ENCODE measurements around the gene KIF18B. TPM values are rescaled to one million over a fixed set of nuclear protein-coding genes. Genes with fewer than 3 reads are reported as not detected.

Gene KIF18B
- total RNA-seq, 2 donors from 2014 or later = 5.7 to 45.5 TPM

DNA sequence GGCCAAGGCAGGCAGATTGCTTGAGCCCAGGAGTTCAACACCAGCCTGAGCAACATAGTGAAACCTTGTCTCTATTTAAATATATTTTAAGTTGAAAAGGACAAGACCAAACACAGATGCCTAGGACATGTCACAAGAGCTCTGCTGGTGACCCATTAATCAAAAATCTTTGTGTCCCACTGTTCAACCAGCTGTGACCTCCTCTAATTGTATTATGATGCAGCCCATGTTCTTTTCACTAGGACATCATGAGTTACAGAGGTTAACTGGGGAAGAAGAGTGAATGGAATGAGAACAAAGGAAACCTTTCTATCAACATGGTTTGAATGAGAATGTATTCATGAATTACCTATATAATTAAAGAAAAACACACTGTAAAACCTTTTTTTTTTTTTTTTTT, 55.3 kb downstream of the KIF18B start:
- H3K9me3 ChIP-seq = no peaks in the 10 kb centered on the region
- no peaks in the 10 kb centered on the region for H3K27me3 ChIP-seq
- no peaks in the 10 kb centered on the region for H3K36me3 ChIP-seq
- TF ChIP-seq, protein P1, sequence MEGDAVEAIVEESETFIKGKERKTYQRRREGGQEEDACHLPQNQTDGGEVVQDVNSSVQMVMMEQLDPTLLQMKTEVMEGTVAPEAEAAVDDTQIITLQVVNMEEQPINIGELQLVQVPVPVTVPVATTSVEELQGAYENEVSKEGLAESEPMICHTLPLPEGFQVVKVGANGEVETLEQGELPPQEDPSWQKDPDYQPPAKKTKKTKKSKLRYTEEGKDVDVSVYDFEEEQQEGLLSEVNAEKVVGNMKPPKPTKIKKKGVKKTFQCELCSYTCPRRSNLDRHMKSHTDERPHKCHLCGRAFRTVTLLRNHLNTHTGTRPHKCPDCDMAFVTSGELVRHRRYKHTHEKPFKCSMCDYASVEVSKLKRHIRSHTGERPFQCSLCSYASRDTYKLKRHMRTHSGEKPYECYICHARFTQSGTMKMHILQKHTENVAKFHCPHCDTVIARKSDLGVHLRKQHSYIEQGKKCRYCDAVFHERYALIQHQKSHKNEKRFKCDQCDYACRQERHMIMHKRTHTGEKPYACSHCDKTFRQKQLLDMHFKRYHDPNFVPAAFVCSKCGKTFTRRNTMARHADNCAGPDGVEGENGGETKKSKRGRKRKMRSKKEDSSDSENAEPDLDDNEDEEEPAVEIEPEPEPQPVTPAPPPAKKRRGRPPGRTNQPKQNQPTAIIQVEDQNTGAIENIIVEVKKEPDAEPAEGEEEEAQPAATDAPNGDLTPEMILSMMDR (IDR thresholded peaks at IDR 0.05) = no peak
- H3K9ac ChIP-seq (ENCODE audit: low read depth in 2 of 2, low read length in 2 of 2) = no peak overlapping the region
- H3K27ac ChIP-seq = no peak overlapping the region
- intact Hi-C loops (cut with DNase I) = no loop called here
- H3K4me3 ChIP-seq = no peak overlapping the region
- no peaks in the 10 kb centered on the region for H3K4me1 ChIP-seq
- no peak for DNase-seq

DNA sequence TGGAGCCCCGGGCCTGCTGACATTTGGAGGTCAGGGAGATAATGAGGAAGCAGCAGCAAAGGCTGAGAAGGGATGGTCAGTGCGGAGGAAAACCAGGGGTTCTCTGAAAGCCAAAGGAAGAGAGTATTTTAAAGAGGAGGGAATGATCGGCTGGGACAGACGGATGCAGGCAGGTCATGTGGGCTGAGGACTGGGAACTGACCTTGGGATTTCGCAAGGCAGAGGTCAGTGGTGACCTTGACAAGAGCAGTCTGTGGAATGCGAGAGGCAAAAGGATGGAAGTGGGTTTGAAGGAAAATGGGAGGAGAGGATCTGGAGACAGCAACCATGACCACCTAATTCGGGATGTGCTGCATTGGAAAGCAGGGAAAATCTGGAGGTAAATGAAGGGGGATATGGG, 58.6 kb downstream of the KIF18B start:
- H3K27me3 ChIP-seq = no peaks in the 10 kb centered on the region
- no peaks in the 10 kb centered on the region for H3K4me1 ChIP-seq
- H3K4me3 ChIP-seq = no peak overlapping the region
- H3K9me3 ChIP-seq = no peaks in the 10 kb centered on the region
- peaks cover 12% of the 10 kb centered on the region for H3K36me3 ChIP-seq
- no peak overlapping the region for H3K27ac ChIP-seq
- TF ChIP-seq, protein P1 (IDR thresholded peaks at IDR 0.05) = no peak
- intact Hi-C loops (cut with DNase I) = no loop called here
- no peak for DNase-seq
- no peak overlapping the region for H3K9ac ChIP-seq (ENCODE audit: low read depth in 2 of 2, low read length in 2 of 2)

DNA sequence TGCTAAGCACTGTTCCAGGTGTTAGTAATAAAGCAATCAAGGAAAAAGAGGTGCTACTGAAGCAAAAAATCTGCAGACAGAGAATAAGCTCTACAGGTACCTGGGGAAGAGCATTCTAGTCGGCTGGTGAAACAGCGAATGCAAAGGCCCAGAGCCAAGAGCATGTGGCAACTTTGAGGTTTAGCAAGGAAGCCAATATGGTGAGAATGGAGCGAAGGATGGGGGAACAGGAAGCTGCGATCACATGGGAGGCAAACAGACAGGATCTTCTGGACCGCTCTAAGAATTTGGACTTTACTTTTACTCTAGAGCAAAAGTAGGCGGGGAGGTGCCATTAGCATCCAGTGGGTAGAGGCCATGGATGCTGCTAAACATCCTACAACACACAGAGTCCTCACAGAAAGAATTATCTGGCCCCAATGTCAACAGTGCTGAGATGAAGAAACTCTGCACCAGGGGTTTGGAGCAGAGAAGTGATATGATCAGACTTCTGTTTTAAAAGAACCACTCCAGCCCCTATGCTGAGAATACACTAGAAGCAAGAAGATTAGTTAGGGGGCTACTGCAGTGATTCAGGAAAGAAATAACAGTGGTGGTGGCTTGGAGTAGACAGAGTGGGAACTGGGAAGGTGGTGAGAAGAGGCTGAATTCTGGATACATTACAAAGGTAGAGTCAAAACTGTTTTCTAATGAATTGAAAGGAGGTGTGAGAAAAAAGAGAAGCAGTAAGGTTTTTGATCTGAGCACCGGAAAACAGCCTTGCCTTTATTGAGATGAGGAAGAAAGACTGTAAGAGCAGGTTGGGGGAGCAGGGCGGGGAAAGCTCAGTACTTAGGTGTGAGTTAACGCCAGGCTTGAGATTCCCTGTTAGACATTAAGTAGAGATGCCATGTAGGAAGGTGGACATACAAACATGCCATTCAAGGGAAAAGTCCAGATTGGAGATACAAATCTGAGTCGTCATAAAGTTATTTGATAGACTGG, 59.3 kb downstream of the KIF18B start:
- Histone ChIP-seq H3K27ac (no peak overlapping the region), H3K4me3 (no peak overlapping the region), H3K9me3 (no peaks in the 10 kb centered on the region), H3K36me3 (peaks cover 14% of the 10 kb centered on the region), H3K4me1 (no peaks in the 10 kb centered on the region), H3K9ac (ENCODE audit: low read depth in 2 of 2, low read length in 2 of 2) (no peak overlapping the region), H3K27me3 (no peaks in the 10 kb centered on the region)
- TF ChIP-seq, protein P1 (IDR thresholded peaks at IDR 0.05) = no peak
- intact Hi-C loops (cut with DNase I) = no loop called here
- no peak for DNase-seq

DNA sequence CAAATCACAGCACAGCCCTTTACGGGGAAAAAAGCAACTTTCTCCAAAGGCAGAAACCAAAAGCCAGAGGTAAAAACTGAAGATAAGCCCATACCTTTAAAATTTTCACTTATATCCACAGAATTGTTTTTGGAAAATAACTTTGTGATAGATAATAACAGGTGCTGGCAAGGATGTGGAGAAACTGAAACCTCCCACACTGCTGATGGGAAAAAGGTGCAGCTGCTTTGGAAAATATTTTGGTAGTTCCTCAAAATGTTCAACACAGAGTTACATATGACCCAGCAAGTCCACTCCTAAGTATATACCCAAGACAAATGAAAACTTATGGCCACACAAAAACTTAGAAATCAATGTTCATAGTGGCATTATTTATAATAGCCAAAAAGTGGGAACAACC, 60.6 kb downstream of the KIF18B start:
- H3K36me3 ChIP-seq = peaks cover 24% of the 10 kb centered on the region
- TF ChIP-seq, protein P1 (IDR thresholded peaks at IDR 0.05) = no peak
- DNase-seq = no peak

DNA sequence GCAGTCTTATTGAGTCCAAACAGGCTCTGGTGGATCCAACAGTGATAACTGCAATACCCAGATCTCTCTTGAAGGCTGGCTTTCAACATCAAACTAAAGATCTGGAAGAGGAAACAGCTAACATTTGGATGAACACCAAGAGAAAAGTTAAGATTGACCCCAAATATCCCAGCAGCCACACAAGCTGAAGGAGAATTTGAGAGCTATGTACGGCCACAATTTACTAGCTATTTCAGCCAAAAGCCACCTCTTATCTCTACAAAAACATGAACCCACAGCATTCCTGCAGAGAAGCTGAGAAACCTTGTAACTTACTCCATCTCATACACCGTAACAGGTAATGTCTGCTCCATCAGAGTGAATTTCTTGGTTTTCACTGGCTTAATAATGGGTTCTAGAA, 62.6 kb downstream of the KIF18B start:
- DNase-seq = no peak
- no peaks in the 10 kb centered on the region for H3K27me3 ChIP-seq
- TF ChIP-seq, protein P1 (IDR thresholded peaks at IDR 0.05) = no peak
- no peaks in the 10 kb centered on the region for H3K4me1 ChIP-seq
- no peak overlapping the region for H3K9ac ChIP-seq (ENCODE audit: low read depth in 2 of 2, low read length in 2 of 2)
- peaks cover 26% of the 10 kb centered on the region for H3K36me3 ChIP-seq
- H3K9me3 ChIP-seq = no peaks in the 10 kb centered on the region
- intact Hi-C loops (cut with DNase I) = loop anchor here (5.0 kb wide), 1 partner anchor 113 kb away; no protein-coding TSS in a partner anchor
- H3K4me3 ChIP-seq = no peak overlapping the region
- no peak overlapping the region for H3K27ac ChIP-seq

More for the DNA sequence above, 60.6 kb downstream of the KIF18B start:
- Histone ChIP-seq H3K4me1 (no peaks in the 10 kb centered on the region), H3K4me3 (no peak overlapping the region), H3K27me3 (no peaks in the 10 kb centered on the region), H3K27ac (no peak overlapping the region), H3K9ac (ENCODE audit: low read depth in 2 of 2, low read length in 2 of 2) (no peak overlapping the region), H3K9me3 (no peaks in the 10 kb centered on the region)
- intact Hi-C loops (cut with DNase I) = no loop called here

Data from colonic mucosa (tissue), 4 donors.